Superior temporal gyrus (tissue), 1 donor: ENCODE measurements around the gene SMARCD1.

Experiments
- DNase-seq: peaks from one replicate; pipeline ENCODE4 v3.0.0-alpha.2; 2016; ENCODE audit errors: extremely low spot score

Gene SMARCD1

GRCh38 chr12:50084775-50085614, at the start of gene SMARCD1:
SMARCD1 (plus strand) TSS chr12:50085342; CDS start chr12:50085370, 28 bp downstream.
- DNase-seq: peak; percentile 95

GRCh38 chr12:50038336-50038735, 46.8 kb upstream of the SMARCD1 start:
- DNase-seq: no peak

GRCh38 chr12:50039151-50039835, 45.8 kb upstream of the SMARCD1 start:
- peak; percentile 91 for DNase-seq

GRCh38 chr12:50040657-50041056, 44.5 kb upstream of the SMARCD1 start:
- no peak for DNase-seq

GRCh38 chr12:50041062-50041860, 43.9 kb upstream of the SMARCD1 start:
- DNase-seq: no peak

- no peak for DNase-seq
Observed at GRCh38 chr12:50041962-50042361, 43.2 kb upstream of the SMARCD1 start.

- DNase-seq: no peak
Observed at GRCh38 chr12:50042693-50043092, 42.4 kb upstream of the SMARCD1 start.

GRCh38 chr12:50043308-50043707, 41.8 kb upstream of the SMARCD1 start:
- no peak for DNase-seq

- no peak for DNase-seq
Observed at GRCh38 chr12:50043854-50044253, 41.3 kb upstream of the SMARCD1 start.

- DNase-seq: no peak
Observed at GRCh38 chr12:50047693-50048250, 37.4 kb upstream of the SMARCD1 start.

GRCh38 chr12:50049254-50050118, 35.7 kb upstream of the SMARCD1 start:
- no peak for DNase-seq

GRCh38 chr12:50050119-50050385, 35.1 kb upstream of the SMARCD1 start:
- no peak for DNase-seq

GRCh38 chr12:50050410-50051098, 34.6 kb upstream of the SMARCD1 start:
- no peak for DNase-seq

- DNase-seq: no peak
Observed at GRCh38 chr12:50051101-50051806, 33.9 kb upstream of the SMARCD1 start.

GRCh38 chr12:50052544-50052943, 32.6 kb upstream of the SMARCD1 start:
- no peak for DNase-seq

GRCh38 chr12:50052964-50053363, 32.2 kb upstream of the SMARCD1 start:
- no peak for DNase-seq

- DNase-seq: no peak
Observed at GRCh38 chr12:50053583-50053982, 31.6 kb upstream of the SMARCD1 start.

- peak; percentile 86 for DNase-seq
Observed at GRCh38 chr12:50055831-50056638, 29.1 kb upstream of the SMARCD1 start.

GRCh38 chr12:50056639-50056976, 28.5 kb upstream of the SMARCD1 start:
- DNase-seq: no peak
